Liver (tissue), 9 donors: ENCODE results near the gene TMEM31. TPM values are rescaled to one million over a fixed set of nuclear protein-coding genes. Genes with fewer than 3 reads are reported as not detected.

Experiments used
- DNase-seq: peaks from one replicate; pipeline ENCODE4 v3.0.0-alpha.2; 2017; ENCODE audit warnings: low spot score
- H3K27ac ChIP-seq, 2 donors: one replicate each; pipeline ENCODE4 v1.7.0; 2013; ENCODE audit warnings: inconsistent platforms in 2 of 2, low read length in 2 of 2, control low read depth in 1 of 2, low read depth in 1 of 2, mild to moderate bottlenecking in 1 of 2
- H3K27me3 ChIP-seq, 4 donors: one replicate each; pipeline versions ENCODE4 v1.6.1 to v1.7.0; 2013; ENCODE audit warnings: low read length in 3 of 4, inconsistent platforms in 1 of 4, mild to moderate bottlenecking in 1 of 4, moderate library complexity in 1 of 4; ENCODE audit not compliant: control insufficient read depth in 4 of 4, insufficient read depth in 4 of 4
- H3K36me3 ChIP-seq, 4 donors: one replicate each; pipeline versions ENCODE4 v1.6.1 to v1.7.0; 2013; ENCODE audit warnings: low read length in 3 of 4, mild to moderate bottlenecking in 3 of 4, low read depth in 1 of 4, moderate library complexity in 1 of 4; ENCODE audit not compliant: control insufficient read depth in 4 of 4, insufficient read depth in 3 of 4
- H3K4me1 ChIP-seq, 4 donors: one replicate each; pipeline versions ENCODE4 v1.6.1 to v1.7.0; 2013; ENCODE audit warnings: low read length in 3 of 4, mild to moderate bottlenecking in 3 of 4, moderate library complexity in 1 of 4; ENCODE audit not compliant: control insufficient read depth in 4 of 4, insufficient read depth in 4 of 4
- H3K4me3 ChIP-seq, 3 donors: one replicate each; pipeline versions ENCODE4 v1.6.1 to v1.7.0; 2013; ENCODE audit warnings: low read length in 3 of 3, control low read depth in 1 of 3, low read depth in 1 of 3, mild to moderate bottlenecking in 1 of 3
- H3K9ac ChIP-seq, 2 donors: one replicate each; pipeline ENCODE4 v1.7.0; 2013; ENCODE audit warnings: low read length in 2 of 2, mild to moderate bottlenecking in 2 of 2, moderate library complexity in 2 of 2, control low read depth in 1 of 2, low read depth in 1 of 2
- H3K9me3 ChIP-seq, 4 donors: one replicate each; pipeline versions ENCODE4 v1.6.1 to v1.7.0; 2013; ENCODE audit warnings: low read length in 3 of 4; ENCODE audit not compliant: control insufficient read depth in 4 of 4
- EGR1 ChIP-seq, 2 donors: IDR thresholded peaks; 2 replicates each; pipeline ENCODE4 v1.6.1; 2016 to 2018; ENCODE audit warnings: antibody characterized with exemption in 2 of 2, low read depth in 2 of 2
- FOXA1 ChIP-seq: IDR thresholded peaks from 2 replicates; pipeline ENCODE4 v1.6.1; 2016; ENCODE audit warnings: antibody characterized with exemption
- FOXA2 ChIP-seq: IDR thresholded peaks from 2 replicates; pipeline ENCODE4 v1.6.1; 2016; ENCODE audit warnings: antibody characterized with exemption
- GABPA ChIP-seq, 2 donors: IDR thresholded peaks in 1 of 2; conservative IDR thresholded peaks in 1 of 2; 2 replicates each; pipeline ENCODE4 v1.6.1; 2016; ENCODE audit warnings: antibody characterized with exemption in 2 of 2, mild to moderate bottlenecking in 1 of 2, moderate library complexity in 1 of 2
- HNF4A ChIP-seq, 2 donors: conservative IDR thresholded peaks; 2 replicates each; pipeline ENCODE4 v1.6.1; 2016; ENCODE audit warnings: antibody characterized with exemption in 2 of 2, mild to moderate bottlenecking in 2 of 2
- HNF4G ChIP-seq: IDR thresholded peaks from 2 replicates; pipeline ENCODE4 v1.6.1; 2016; ENCODE audit warnings: antibody characterized with exemption
- JUND ChIP-seq, 2 donors: IDR thresholded peaks; 2 replicates each; pipeline ENCODE4 v1.6.1; 2016; ENCODE audit warnings: antibody characterized with exemption in 2 of 2
- NR2F2 ChIP-seq: IDR thresholded peaks from 2 replicates; pipeline ENCODE4 v1.6.1; 2016; ENCODE audit warnings: antibody characterized with exemption
- RAD21 ChIP-seq, 2 donors: IDR thresholded peaks; 2 replicates each; pipeline ENCODE4 v1.6.1; 2016; ENCODE audit warnings: antibody characterized with exemption in 2 of 2, mild to moderate bottlenecking in 2 of 2
- RXRA ChIP-seq, 2 donors: IDR thresholded peaks; 2 replicates each; pipeline ENCODE4 v1.6.1; 2017 to 2018; ENCODE audit warnings: antibody characterized with exemption in 2 of 2, mild to moderate bottlenecking in 1 of 2
- SP1 ChIP-seq: IDR thresholded peaks from 2 replicates; pipeline ENCODE4 v1.6.1; 2018; ENCODE audit warnings: antibody characterized with exemption, mild to moderate bottlenecking
- TAF1 ChIP-seq: conservative IDR thresholded peaks from 2 replicates; pipeline ENCODE4 v1.6.1; 2016; ENCODE audit warnings: antibody characterized with exemption, mild to moderate bottlenecking
- YY1 ChIP-seq: IDR thresholded peaks from 2 replicates; pipeline ENCODE4 v1.6.1; 2016; ENCODE audit warnings: antibody characterized with exemption, mild to moderate bottlenecking
- WGBS: extraction: QIAGEN DNeasy Blood & Tissue Kit; methylation state at CpG from one replicate; pipeline ENCODE4 v1.1.7; 2013; 5-methylcytosine and 5-hydroxymethylcytosine counted together
- polyA plus RNA-seq, 2 donors: library from polyadenylated mRNA; stranded (reverse) in 1 of 2; unstranded in 1 of 2; fragments of 200-250 nt in 1 of 2; fragments of >200 nt in 1 of 2; fragmentation: Nextera tagmentation in 1 of 2; extraction: Ambion mirVana in 1 of 2; gene quantifications; one replicate each; pipeline versions ENCODE4 v1.2.1 to v1.2.3, GENCODE V29; 2013 to 2015
- total RNA-seq, 2 donors: library from RNA; depleted of rRNA; stranded (reverse); fragments of >200 nt; gene quantifications; one replicate each; pipeline ENCODE4 v1.2.3, GENCODE V29; 2014
- TF ChIP-seq, protein P1 (sequence below): IDR thresholded peaks from 2 replicates; pipeline ENCODE4 v1.6.1; 2016; ENCODE audit warnings: antibody characterized with exemption
- TF ChIP-seq, protein P2 (sequence below): IDR thresholded peaks from 2 replicates; pipeline ENCODE4 v1.6.1; 2016; ENCODE audit warnings: antibody characterized with exemption
- TF ChIP-seq, protein P3 (sequence below): fragments of 150-350 bp; IDR thresholded peaks from 2 replicates; pipeline ENCODE4 v1.5.1; 2017; ENCODE audit warnings: improper control_type of control experiment, low read depth, low read length; ENCODE audit not compliant: missing input control
- TF ChIP-seq, protein P4 (sequence below): IDR thresholded peaks from 2 replicates; pipeline ENCODE4 v1.6.1; 2016; ENCODE audit warnings: antibody characterized with exemption, mild to moderate bottlenecking
- TF ChIP-seq, protein P5 (sequence below): IDR thresholded peaks from 2 replicates; pipeline ENCODE4 v1.6.1; 2016; ENCODE audit warnings: antibody characterized with exemption
- donor health status: healthy.
- donor health status: healthy.
- donor health status: healthy.
- donor health status: healthy.
- donor health status: healthy.

The TMEM31 gene
- total and polyA plus RNA-seq, 4 donors = not detected

DNA sequence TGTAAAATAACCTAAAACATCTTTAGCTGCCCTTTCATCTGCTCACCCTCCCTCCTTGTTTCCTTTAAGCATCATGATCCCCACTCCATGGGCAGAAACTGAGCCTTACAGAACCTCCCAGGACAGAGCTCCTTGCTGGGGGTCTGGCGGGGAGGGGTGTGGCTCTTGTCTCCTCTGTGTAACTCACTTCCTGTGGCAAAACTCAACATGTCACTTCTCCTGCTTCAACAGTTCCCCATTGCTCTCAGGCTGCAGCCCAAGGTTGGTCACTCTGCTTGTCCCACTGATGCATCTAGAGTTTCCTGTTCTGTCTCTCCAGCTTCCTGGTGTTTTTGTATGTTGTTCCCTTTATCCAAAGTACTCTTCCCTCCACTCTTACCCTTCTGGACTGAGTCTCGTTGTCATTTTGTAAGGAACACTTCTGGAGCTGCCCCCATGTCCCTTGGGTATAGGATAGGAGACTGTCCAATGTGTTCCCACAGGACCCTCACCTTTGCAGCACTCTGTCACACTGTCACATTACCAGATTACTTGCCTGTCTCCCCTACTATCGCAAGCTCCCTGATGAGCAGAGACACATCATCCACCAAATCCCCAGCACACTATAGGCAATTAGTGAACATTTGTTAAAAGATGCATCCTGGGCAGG is 19.6 kb downstream of the TMEM31 start:
- WGBS = 62% methylated on average over 3 of the region's 3 CpGs

More for the DNA sequence above, 19.6 kb downstream of the TMEM31 start:
- Histone ChIP-seq H3K27ac (no peak overlapping the region), H3K27me3 (peaks cover 0 to 3% (median 0%) of the 10 kb centered on the region in 4 donors), H3K4me3 (no peak overlapping the region), H3K9ac (no peak overlapping the region), H3K9me3 (no peaks in the 10 kb centered on the region), H3K4me1 (no peaks in the 10 kb centered on the region), H3K36me3 (no peaks in the 10 kb centered on the region)
- no peak for TF ChIP-seq EGR1 (IDR thresholded peaks at IDR 0.05; ENCODE audit: low read depth in 2 of 2)
- TF ChIP-seq JUND (IDR thresholded peaks at IDR 0.05) = no peak
- TF ChIP-seq, protein P1, sequence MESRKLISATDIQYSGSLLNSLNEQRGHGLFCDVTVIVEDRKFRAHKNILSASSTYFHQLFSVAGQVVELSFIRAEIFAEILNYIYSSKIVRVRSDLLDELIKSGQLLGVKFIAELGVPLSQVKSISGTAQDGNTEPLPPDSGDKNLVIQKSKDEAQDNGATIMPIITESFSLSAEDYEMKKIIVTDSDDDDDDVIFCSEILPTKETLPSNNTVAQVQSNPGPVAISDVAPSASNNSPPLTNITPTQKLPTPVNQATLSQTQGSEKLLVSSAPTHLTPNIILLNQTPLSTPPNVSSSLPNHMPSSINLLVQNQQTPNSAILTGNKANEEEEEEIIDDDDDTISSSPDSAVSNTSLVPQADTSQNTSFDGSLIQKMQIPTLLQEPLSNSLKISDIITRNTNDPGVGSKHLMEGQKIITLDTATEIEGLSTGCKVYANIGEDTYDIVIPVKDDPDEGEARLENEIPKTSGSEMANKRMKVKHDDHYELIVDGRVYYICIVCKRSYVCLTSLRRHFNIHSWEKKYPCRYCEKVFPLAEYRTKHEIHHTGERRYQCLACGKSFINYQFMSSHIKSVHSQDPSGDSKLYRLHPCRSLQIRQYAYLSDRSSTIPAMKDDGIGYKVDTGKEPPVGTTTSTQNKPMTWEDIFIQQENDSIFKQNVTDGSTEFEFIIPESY = no peak
- TF ChIP-seq RAD21 (IDR thresholded peaks at IDR 0.05) = no peak
- TF ChIP-seq, protein P2, sequence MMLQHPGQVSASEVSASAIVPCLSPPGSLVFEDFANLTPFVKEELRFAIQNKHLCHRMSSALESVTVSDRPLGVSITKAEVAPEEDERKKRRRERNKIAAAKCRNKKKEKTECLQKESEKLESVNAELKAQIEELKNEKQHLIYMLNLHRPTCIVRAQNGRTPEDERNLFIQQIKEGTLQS = no peak
- no peak for TF ChIP-seq HNF4G
- TF ChIP-seq FOXA1 = no peak
- TF ChIP-seq SP1 = no peak
- no peak for TF ChIP-seq TAF1
- TF ChIP-seq, protein P3, sequence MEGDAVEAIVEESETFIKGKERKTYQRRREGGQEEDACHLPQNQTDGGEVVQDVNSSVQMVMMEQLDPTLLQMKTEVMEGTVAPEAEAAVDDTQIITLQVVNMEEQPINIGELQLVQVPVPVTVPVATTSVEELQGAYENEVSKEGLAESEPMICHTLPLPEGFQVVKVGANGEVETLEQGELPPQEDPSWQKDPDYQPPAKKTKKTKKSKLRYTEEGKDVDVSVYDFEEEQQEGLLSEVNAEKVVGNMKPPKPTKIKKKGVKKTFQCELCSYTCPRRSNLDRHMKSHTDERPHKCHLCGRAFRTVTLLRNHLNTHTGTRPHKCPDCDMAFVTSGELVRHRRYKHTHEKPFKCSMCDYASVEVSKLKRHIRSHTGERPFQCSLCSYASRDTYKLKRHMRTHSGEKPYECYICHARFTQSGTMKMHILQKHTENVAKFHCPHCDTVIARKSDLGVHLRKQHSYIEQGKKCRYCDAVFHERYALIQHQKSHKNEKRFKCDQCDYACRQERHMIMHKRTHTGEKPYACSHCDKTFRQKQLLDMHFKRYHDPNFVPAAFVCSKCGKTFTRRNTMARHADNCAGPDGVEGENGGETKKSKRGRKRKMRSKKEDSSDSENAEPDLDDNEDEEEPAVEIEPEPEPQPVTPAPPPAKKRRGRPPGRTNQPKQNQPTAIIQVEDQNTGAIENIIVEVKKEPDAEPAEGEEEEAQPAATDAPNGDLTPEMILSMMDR = no peak
- no peak for TF ChIP-seq FOXA2
- no peak for TF ChIP-seq YY1
- TF ChIP-seq, protein P4, sequence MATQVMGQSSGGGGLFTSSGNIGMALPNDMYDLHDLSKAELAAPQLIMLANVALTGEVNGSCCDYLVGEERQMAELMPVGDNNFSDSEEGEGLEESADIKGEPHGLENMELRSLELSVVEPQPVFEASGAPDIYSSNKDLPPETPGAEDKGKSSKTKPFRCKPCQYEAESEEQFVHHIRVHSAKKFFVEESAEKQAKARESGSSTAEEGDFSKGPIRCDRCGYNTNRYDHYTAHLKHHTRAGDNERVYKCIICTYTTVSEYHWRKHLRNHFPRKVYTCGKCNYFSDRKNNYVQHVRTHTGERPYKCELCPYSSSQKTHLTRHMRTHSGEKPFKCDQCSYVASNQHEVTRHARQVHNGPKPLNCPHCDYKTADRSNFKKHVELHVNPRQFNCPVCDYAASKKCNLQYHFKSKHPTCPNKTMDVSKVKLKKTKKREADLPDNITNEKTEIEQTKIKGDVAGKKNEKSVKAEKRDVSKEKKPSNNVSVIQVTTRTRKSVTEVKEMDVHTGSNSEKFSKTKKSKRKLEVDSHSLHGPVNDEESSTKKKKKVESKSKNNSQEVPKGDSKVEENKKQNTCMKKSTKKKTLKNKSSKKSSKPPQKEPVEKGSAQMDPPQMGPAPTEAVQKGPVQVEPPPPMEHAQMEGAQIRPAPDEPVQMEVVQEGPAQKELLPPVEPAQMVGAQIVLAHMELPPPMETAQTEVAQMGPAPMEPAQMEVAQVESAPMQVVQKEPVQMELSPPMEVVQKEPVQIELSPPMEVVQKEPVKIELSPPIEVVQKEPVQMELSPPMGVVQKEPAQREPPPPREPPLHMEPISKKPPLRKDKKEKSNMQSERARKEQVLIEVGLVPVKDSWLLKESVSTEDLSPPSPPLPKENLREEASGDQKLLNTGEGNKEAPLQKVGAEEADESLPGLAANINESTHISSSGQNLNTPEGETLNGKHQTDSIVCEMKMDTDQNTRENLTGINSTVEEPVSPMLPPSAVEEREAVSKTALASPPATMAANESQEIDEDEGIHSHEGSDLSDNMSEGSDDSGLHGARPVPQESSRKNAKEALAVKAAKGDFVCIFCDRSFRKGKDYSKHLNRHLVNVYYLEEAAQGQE = no peak
- TF ChIP-seq GABPA (IDR thresholded peaks at IDR 0.05 in 1 of 2, conservative IDR thresholded peaks at IDR 0.05 in 1 of 2) = no peak
- TF ChIP-seq HNF4A (conservative IDR thresholded peaks at IDR 0.05) = no peak
- no peak for TF ChIP-seq NR2F2
- no peak for TF ChIP-seq RXRA (IDR thresholded peaks at IDR 0.05)
- TF ChIP-seq, protein P5, sequence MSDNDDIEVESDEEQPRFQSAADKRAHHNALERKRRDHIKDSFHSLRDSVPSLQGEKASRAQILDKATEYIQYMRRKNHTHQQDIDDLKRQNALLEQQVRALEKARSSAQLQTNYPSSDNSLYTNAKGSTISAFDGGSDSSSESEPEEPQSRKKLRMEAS = no peak
- DNase-seq = no peak
